Activated T-cell treated with anti-CD3 and anti-CD28 coated beads, Interleukin-2, amount 50 U/mL, for 24 hours (primary cell): ENCODE measurements around the gene ADAMTS9.

Source experiments
- DNase-seq: peaks from one replicate; pipeline ENCODE4 v3.0.0-alpha.2; 2020
- H3K27ac Mint-ChIP-seq: 2 replicates; pipeline ENCODE4 v1.8.0; 2020; ENCODE audit warnings: mild to moderate bottlenecking, mixed read lengths
- H3K27me3 Mint-ChIP-seq: 2 replicates; pipeline ENCODE4 v1.8.0; 2020; ENCODE audit warnings: mixed read lengths
- H3K36me3 Mint-ChIP-seq: 2 replicates; pipeline ENCODE4 v1.8.0; 2020; ENCODE audit warnings: low read depth, mixed read lengths
- H3K4me1 Mint-ChIP-seq: 2 replicates; pipeline ENCODE4 v1.8.0; 2020; ENCODE audit warnings: low read depth, mixed read lengths
- H3K4me3 Mint-ChIP-seq: 2 replicates; pipeline ENCODE4 v1.8.0; 2020; ENCODE audit warnings: mild to moderate bottlenecking, moderate library complexity, mixed read lengths
- H3K9me3 Mint-ChIP-seq: 2 replicates; pipeline ENCODE4 v1.8.0; 2020; ENCODE audit warnings: mixed read lengths

Gene ADAMTS9

GRCh38 chr3:64705946-64706345, 18.1 kb upstream of the ADAMTS9 start:
- H3K9me3 Mint-ChIP-seq, result peaks cover 14% of the 10 kb centered on the region
- no peak overlapping the region for H3K27ac Mint-ChIP-seq
- H3K36me3 Mint-ChIP-seq, result no peaks in the 10 kb centered on the region
- H3K4me3 Mint-ChIP-seq, result no peak overlapping the region
- H3K27me3 Mint-ChIP-seq, result no peaks in the 10 kb centered on the region
- no peak for DNase-seq
- no peaks in the 10 kb centered on the region for H3K4me1 Mint-ChIP-seq

- DNase-seq, result no peak
- peaks cover 3% of the 10 kb centered on the region for H3K27me3 Mint-ChIP-seq
- H3K9me3 Mint-ChIP-seq, result peaks cover 4% of the 10 kb centered on the region
- H3K27ac Mint-ChIP-seq, result no peak overlapping the region
- H3K4me3 Mint-ChIP-seq, result no peak overlapping the region
- H3K4me1 Mint-ChIP-seq, result no peaks in the 10 kb centered on the region
- no peaks in the 10 kb centered on the region for H3K36me3 Mint-ChIP-seq
Measured at GRCh38 chr3:64696896-64697295, 9.1 kb upstream of the ADAMTS9 start.

GRCh38 chr3:64694114-64694513, 6.3 kb upstream of the ADAMTS9 start:
- no peak for DNase-seq
- Mint-ChIP-seq H3K27me3 (peaks cover 8% of the 10 kb centered on the region), H3K27ac (no peak overlapping the region), H3K36me3 (no peaks in the 10 kb centered on the region), H3K9me3 (peaks cover 3% of the 10 kb centered on the region), H3K4me3 (no peak overlapping the region), H3K4me1 (no peaks in the 10 kb centered on the region)

- Mint-ChIP-seq H3K9me3 (no peaks in the 10 kb centered on the region), H3K36me3 (no peaks in the 10 kb centered on the region), H3K27ac (no peak overlapping the region), H3K4me3 (no peak overlapping the region), H3K27me3 (peaks cover 17% of the 10 kb centered on the region), H3K4me1 (peaks cover 4% of the 10 kb centered on the region)
- no peak for DNase-seq
Measured at GRCh38 chr3:64693031-64693430, 5.2 kb upstream of the ADAMTS9 start.

- H3K4me1 Mint-ChIP-seq, result peaks cover 12% of the 10 kb centered on the region
- no peak for DNase-seq
- H3K4me3 Mint-ChIP-seq, result no peak overlapping the region
- no peak overlapping the region for H3K27ac Mint-ChIP-seq
- no peaks in the 10 kb centered on the region for H3K36me3 Mint-ChIP-seq
- H3K9me3 Mint-ChIP-seq, result no peaks in the 10 kb centered on the region
- peaks cover 29% of the 10 kb centered on the region for H3K27me3 Mint-ChIP-seq
Measured at GRCh38 chr3:64691051-64691450, 3.3 kb upstream of the ADAMTS9 start.

GRCh38 chr3:64687086-64687780, 567 bp downstream of the ADAMTS9 start:
- Mint-ChIP-seq H3K36me3 (no peaks in the 10 kb centered on the region), H3K4me1 (peaks cover 12% of the 10 kb centered on the region), H3K27ac (no peak overlapping the region), H3K27me3 (peaks cover 54% of the 10 kb centered on the region), H3K4me3 (no peak overlapping the region), H3K9me3 (no peaks in the 10 kb centered on the region)
- no peak for DNase-seq

- no peak for DNase-seq
- Mint-ChIP-seq H3K9me3 (no peaks in the 10 kb centered on the region), H3K36me3 (no peaks in the 10 kb centered on the region), H3K4me1 (peaks cover 12% of the 10 kb centered on the region), H3K27me3 (peaks cover 54% of the 10 kb centered on the region), H3K27ac (no peak overlapping the region), H3K4me3 (no peak overlapping the region)
Measured at GRCh38 chr3:64686446-64686908, 1.3 kb downstream of the ADAMTS9 start.

GRCh38 chr3:64685800-64686445, 1.9 kb downstream of the ADAMTS9 start:
- H3K27ac Mint-ChIP-seq, result no peak overlapping the region
- H3K27me3 Mint-ChIP-seq, result peaks cover 54% of the 10 kb centered on the region
- H3K4me3 Mint-ChIP-seq, result no peak overlapping the region
- H3K9me3 Mint-ChIP-seq, result no peaks in the 10 kb centered on the region
- DNase-seq, result no peak
- H3K4me1 Mint-ChIP-seq, result peaks cover 12% of the 10 kb centered on the region
- H3K36me3 Mint-ChIP-seq, result no peaks in the 10 kb centered on the region

GRCh38 chr3:64685331-64685799, 2.4 kb downstream of the ADAMTS9 start:
- Mint-ChIP-seq H3K4me1 (peaks cover 12% of the 10 kb centered on the region), H3K9me3 (no peaks in the 10 kb centered on the region), H3K27me3 (peaks cover 50% of the 10 kb centered on the region), H3K27ac (no peak overlapping the region), H3K4me3 (no peak overlapping the region), H3K36me3 (no peaks in the 10 kb centered on the region)
- no peak for DNase-seq

GRCh38 chr3:64684715-64685261, 3.0 kb downstream of the ADAMTS9 start:
- H3K27ac Mint-ChIP-seq, result no peak overlapping the region
- peaks cover 49% of the 10 kb centered on the region for H3K27me3 Mint-ChIP-seq
- peaks cover 12% of the 10 kb centered on the region for H3K4me1 Mint-ChIP-seq
- no peak overlapping the region for H3K4me3 Mint-ChIP-seq
- DNase-seq, result no peak
- H3K36me3 Mint-ChIP-seq, result no peaks in the 10 kb centered on the region
- no peaks in the 10 kb centered on the region for H3K9me3 Mint-ChIP-seq

- H3K27me3 Mint-ChIP-seq, result peaks cover 36% of the 10 kb centered on the region
- no peaks in the 10 kb centered on the region for H3K9me3 Mint-ChIP-seq
- no peaks in the 10 kb centered on the region for H3K36me3 Mint-ChIP-seq
- H3K4me1 Mint-ChIP-seq, result peaks cover 6% of the 10 kb centered on the region
- DNase-seq, result no peak
- H3K27ac Mint-ChIP-seq, result no peak overlapping the region
- H3K4me3 Mint-ChIP-seq, result no peak overlapping the region
Measured at GRCh38 chr3:64681827-64682226, 6.0 kb downstream of the ADAMTS9 start.

GRCh38 chr3:64681015-64681414, 6.8 kb downstream of the ADAMTS9 start:
- Mint-ChIP-seq H3K27ac (no peak overlapping the region), H3K27me3 (peaks cover 28% of the 10 kb centered on the region), H3K4me3 (no peak overlapping the region), H3K4me1 (no peaks in the 10 kb centered on the region), H3K9me3 (no peaks in the 10 kb centered on the region), H3K36me3 (no peaks in the 10 kb centered on the region)
- no peak for DNase-seq

GRCh38 chr3:64680334-64680733, 7.5 kb downstream of the ADAMTS9 start:
- no peak overlapping the region for H3K4me3 Mint-ChIP-seq
- no peaks in the 10 kb centered on the region for H3K36me3 Mint-ChIP-seq
- no peak overlapping the region for H3K27ac Mint-ChIP-seq
- H3K27me3 Mint-ChIP-seq, result peaks cover 21% of the 10 kb centered on the region
- H3K9me3 Mint-ChIP-seq, result no peaks in the 10 kb centered on the region
- H3K4me1 Mint-ChIP-seq, result no peaks in the 10 kb centered on the region
- no peak for DNase-seq

- Mint-ChIP-seq H3K27me3 (no peaks in the 10 kb centered on the region), H3K4me1 (no peaks in the 10 kb centered on the region), H3K36me3 (no peaks in the 10 kb centered on the region), H3K9me3 (no peaks in the 10 kb centered on the region), H3K27ac (no peak overlapping the region), H3K4me3 (no peak overlapping the region)
- DNase-seq, result no peak
Measured at GRCh38 chr3:64677961-64678716, 9.7 kb downstream of the ADAMTS9 start.
